Sciatic nerve (tissue), 2 donors: ENCODE measurements around the gene HOXB9. TPM values are rescaled to one million over a fixed set of nuclear protein-coding genes. Genes with fewer than 3 reads are reported as not detected.

Experiments
- ATAC-seq: fragments of 200-7000 bp; cut with Tn5 transposase; one replicate; pipeline ENCODE4 v1.9.1; 2020; ENCODE audit warnings: mild to moderate bottlenecking, moderate library complexity
- DNase-seq: peaks from one replicate; pipeline ENCODE4 v3.0.0-alpha.2; 2020; ENCODE audit warnings: low spot score
- intact Hi-C: fragments of 100-400 bp; cut with DNase I; formaldehyde crosslinking; loops from one replicate; pipeline ENCODE4 v1.14.2; 2022
- total RNA-seq: library from RNA; stranded (reverse); fragmentation: NEBNext Ultra II Directional; extraction: Animal tissue kit (Norgen Biotek cat#: 25700); gene quantifications from one replicate; pipeline ENCODE4 v1.2.1, GENCODE V29; 2021
- donor health status: DM: no; HTN: no; CAD: no.
- donor health status: DM: no; HTN: no; CAD: no.

HOXB9 gene
- total RNA-seq, 1 donor from 2014 or later = 0.18 TPM

DNA sequence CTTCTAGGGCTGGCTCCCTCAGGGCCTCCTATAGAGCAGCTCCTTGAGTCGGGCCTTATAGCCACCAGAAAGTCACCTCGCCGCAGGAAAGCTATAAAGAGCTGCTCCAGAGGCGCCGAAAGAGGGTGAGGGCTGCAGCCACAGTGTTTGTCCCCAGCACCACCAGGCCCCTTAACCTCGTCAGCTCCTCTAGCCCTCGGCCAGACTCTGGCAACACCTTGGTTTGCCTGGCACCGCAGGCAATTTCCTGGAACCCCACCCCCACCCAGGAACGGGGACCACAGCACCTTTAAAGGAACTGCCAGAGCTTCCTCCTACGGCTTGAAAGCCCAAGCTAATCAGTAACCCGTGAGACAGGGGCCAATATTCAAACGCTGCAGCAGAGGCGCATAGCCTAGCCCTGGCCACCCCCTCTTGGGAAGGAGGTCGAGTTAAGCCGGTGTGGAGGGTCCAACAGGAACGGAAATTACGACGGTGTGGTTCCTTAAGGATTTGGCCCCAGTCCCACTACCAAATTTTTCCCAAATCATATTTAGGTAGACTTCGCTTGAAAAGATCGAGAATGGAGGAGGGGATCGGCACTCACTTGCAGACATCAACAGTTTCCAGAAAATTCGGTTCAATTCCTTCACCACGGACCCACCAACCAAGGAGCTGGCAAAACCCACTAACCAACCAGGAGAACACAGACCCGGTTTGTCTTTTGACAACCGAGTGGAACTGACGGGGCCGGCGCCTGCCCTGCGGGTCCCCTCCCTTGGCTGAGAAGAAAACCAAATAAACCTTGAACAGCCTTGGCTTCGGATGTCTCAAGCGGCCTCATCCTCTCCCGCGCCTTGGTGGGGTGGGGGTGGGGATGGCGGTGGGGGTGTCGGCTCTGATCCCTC, 24.4 kb downstream of the HOXB9 start:
- DNase-seq = no peak
- intact Hi-C loops = no loop called here
- ATAC-seq = no peak

GRCh38 chr17:48601207-48601538, 25.0 kb downstream of the HOXB9 start:
- DNase-seq (no peak), ATAC-seq (no peak)
- intact Hi-C loops = no loop called here

DNA sequence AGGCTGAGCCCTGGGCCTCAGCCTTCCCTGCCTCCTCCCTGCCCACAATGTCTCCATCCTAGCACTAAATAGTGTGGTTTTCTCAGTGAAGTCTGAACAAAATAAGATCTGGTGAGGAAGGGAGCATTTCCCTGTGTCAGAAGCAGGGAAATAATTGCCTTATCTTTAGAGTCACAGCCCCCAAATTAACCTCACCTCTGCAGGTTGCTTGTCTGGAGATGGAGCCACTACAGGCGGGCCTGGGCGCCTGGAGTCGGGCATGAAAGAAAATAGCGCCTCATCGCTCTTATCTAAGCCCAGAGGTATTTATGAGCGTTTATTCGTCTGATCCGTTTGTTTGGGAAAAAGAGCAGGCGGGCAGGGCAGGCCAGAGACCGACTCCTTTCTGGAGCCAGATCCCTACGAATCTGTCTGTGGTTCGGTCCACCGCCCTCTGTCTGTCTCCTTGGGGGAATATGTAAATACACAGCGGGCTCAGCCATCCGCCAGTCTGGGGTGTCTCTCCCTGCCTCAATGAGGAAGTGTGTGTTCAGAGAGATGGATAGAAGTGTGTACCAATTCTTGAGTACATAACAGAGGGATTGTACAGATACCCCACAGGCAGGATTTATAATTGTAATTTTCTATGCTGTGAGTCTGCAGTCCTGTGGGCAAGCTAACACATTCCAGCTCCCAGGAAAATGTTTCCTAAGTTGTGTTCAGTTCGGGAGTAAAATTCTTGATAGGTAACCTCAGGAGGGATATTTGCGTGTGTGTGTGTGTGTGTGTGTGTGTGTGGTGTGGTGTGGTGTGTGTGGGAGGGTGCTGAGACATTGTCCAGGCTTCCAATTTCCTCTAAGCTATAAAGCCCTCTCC, 25.7 kb downstream of the HOXB9 start:
- no peak for ATAC-seq
- intact Hi-C loops = no loop called here
- DNase-seq = no peak

DNA sequence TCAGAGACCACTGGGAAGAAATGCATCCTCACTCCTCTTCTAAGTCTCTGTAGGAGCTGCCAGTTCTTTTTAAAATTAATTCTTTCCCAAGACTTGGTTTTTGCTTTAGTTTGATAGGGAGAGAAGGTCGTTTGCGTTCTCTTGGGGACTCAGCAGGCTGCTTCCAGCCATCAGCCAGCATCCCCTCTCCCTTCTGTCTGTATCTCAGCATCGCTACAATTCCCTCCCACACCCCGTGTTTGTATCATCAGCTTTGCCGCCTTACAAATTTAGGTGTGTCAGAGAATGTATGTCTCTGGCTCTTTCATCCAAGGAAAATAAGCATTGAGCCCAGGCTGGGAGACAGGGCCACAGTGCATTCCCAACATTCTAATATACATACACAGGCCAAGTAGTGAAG, 26.8 kb downstream of the HOXB9 start:
- intact Hi-C loops = loop anchor here (5.0 kb wide), 1 partner anchor 252 kb away; no protein-coding TSS in a partner anchor
- ATAC-seq (no peak), DNase-seq (no peak)

DNA sequence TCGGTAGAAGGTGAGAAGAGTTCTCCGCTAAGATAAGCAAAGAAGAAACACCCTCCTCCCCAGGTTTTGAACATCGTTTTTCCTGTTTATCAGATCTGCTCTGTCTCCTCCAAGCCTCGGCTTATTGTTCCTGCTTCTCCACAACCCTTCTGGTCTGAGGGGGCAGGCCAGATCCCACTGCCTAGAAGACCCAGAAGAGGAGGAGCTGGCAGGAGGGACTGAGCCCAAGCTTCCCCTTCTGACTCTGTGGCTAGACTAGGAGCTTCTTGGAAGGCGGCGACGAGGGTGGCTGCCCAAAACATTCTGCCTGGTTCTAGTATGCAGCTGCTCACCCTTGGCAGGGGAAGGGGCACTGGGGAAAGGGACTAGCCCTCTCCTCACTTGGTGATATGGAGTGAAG, 27.4 kb downstream of the HOXB9 start:
- ATAC-seq (no peak), DNase-seq (no peak)
- intact Hi-C loops = loop anchor here (5.0 kb wide), 1 partner anchor 251 kb away; no protein-coding TSS in a partner anchor

- intact Hi-C loops = loop anchor here (5.0 kb wide), 1 partner anchor 251 kb away; no protein-coding TSS in a partner anchor
- ATAC-seq (peak; percentile 46), DNase-seq (no peak)
Measured at GRCh38 chr17:48597778-48598631, 28.2 kb downstream of the HOXB9 start.

- ATAC-seq (no peak), DNase-seq (no peak)
- intact Hi-C loops = loop anchor here (5.0 kb wide), 1 partner anchor 250 kb away; no protein-coding TSS in a partner anchor
Measured at GRCh38 chr17:48597528-48597777, 28.7 kb downstream of the HOXB9 start.

DNA sequence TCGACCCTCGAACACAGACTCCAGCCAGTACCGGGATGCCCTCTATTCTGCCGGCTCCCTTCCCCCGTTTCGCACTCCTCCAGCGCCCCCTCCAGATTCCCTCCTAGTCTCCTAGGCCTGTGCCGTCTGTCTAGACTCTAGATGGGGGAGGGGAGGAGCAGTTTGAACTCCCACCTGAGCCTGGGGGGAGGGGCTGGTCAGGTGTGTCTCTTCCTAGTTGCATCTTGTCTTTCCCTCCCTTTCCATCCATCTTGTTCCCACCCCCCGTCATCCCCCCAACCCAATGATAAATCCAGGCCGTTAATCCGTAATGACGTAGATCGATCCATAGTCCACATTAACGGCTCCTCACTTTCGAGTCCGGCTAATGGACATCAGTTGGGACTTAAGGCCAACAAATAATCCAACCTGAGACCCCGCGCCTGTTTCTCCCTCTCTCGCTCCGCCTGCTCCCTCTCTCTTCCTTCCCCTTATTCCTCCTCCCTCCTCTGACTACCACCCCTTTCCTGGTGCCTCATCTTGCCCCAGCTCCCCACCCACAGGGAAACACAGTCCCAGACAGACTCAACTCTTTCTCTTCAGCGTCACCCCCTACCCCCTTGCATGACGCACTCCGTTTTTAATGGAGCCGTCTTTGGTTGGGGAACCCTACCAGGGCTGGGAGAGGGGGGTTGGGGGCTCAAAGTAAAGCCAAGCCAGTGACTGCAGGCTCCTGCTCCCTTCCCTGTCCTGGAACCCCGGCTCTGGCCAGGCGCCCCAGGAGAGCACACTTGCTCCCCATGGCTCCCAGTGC, 29.2 kb downstream of the HOXB9 start:
- ATAC-seq = no peak
- DNase-seq = no peak
- intact Hi-C loops = loop anchor here (5.0 kb wide), 1 partner anchor 250 kb away; no protein-coding TSS in a partner anchor

DNA sequence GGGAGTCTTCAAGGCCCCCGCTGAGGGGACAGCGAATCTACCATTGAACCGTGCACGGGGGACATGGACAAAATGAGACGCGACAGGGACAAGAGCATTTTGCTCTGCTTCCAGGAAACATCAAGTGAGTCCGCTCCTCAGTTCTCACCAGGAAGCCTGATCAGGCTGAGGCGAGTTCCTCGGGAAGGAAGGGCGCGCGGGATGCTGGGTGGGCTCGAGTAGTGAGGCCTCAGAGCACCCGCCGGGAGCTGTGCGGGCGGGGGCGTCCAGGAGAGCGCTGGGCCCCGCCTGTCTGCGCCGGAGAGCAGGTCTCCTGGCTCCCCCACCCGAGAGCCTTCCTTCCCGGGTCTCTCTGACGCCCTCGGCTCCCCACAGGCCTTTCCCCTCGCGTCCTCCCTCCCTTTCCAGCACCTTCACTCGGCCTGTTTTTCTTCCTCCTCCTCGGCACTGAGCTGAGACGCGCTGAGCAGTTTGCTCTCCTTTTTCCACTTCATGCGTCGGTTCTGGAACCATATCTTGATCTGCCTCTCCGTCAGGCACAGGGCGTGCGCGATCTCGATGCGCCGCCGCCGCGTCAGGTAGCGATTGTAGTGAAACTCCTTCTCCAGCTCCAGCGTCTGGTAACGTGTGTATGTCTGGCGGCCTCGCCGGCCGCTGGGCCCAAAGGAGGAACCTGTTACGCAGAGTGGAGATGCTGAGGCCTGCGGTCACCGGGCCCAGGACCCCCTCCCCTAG, 30.0 kb downstream of the HOXB9 start:
- intact Hi-C loops = loop anchor here (5.0 kb wide), 1 partner anchor 249 kb away; no protein-coding TSS in a partner anchor
- ATAC-seq = no peak
- no peak for DNase-seq

DNA sequence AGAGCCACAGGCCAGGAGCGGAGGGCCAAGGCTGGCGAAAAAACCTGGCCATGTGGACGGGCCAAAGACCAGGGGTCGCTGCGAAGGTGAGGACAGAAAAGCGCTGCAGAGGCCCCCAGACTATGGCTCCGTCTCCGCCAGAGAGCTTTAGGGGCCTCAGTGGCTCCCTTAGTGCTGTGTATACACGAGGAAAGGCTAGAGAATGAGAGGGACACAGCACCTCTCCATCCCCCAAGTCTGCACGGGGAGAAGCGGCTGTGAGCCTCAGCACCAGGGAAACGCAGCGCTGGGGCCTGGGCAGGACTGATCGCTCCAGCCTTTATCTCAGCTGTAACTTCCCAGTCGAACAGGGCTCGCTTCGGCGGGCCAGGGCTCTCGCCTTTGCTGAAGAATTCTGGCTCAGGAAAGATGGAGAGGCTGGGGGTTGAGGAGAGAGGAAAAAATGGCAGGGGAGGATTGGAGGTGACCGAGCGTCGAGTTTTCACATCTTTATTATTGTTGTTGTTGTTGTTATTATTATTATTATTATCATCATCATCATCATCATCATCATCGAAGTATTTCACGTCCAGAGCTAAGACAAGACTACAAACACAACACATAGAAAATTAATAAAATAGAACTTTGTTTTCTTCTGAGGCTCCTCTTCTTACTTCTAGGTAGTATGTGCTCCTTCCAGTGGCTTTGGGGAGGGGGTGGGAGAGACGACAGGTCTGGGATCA, 30.7 kb downstream of the HOXB9 start:
- DNase-seq (no peak), ATAC-seq (no peak)
- intact Hi-C loops = loop anchor here (5.0 kb wide), 1 partner anchor 248 kb away; no protein-coding TSS in a partner anchor

GRCh38 chr17:48594538-48595277, 31.4 kb downstream of the HOXB9 start:
- ATAC-seq (no peak), DNase-seq (no peak)
- intact Hi-C loops = loop anchor here (5.0 kb wide), 2 partner anchors 102 to 247 kb away; no protein-coding TSS in a partner anchor

- ATAC-seq (peak; percentile 76), DNase-seq (peak; percentile 89)
- intact Hi-C loops = loop anchor here (5.0 kb wide), 1 partner anchor 102 kb away; no protein-coding TSS in a partner anchor
Measured at GRCh38 chr17:48593840-48594537, 32.2 kb downstream of the HOXB9 start.

GRCh38 chr17:48593126-48593829, 32.9 kb downstream of the HOXB9 start, which contains the start of gene HOXB5:
Gene HOXB5, minus strand, starts transcription at chr17:48593779. Its CDS starts 97 bp downstream, at chr17:48593682.
- intact Hi-C loops = loop anchor here (5.0 kb wide), 1 partner anchor 101 kb away; no protein-coding TSS in a partner anchor
- DNase-seq (no peak), ATAC-seq (no peak)

DNA sequence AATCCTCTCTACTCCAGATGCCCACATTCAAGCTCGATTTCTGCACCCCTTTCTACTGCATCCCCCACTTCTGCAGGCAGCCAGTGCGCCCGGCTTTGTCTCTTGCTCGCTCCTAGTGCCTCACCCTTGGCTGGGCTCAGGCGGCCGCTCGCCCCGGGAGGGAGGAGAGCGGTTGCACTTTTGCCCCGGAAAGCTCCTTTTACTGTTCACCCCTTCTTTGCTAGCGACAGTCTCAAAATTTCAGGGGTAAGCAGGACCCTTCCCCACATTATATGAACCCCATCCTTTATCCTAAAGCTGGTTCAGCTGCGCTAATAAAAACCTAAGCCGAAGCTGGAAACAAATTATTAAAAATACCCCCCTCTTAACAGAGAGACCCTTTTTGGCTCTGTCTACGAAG, 33.6 kb downstream of the HOXB9 start:
- DNase-seq (no peak), ATAC-seq (peak; percentile 39)
- intact Hi-C loops = loop anchor here (5.0 kb wide), 1 partner anchor 100 kb away; no protein-coding TSS in a partner anchor

DNA sequence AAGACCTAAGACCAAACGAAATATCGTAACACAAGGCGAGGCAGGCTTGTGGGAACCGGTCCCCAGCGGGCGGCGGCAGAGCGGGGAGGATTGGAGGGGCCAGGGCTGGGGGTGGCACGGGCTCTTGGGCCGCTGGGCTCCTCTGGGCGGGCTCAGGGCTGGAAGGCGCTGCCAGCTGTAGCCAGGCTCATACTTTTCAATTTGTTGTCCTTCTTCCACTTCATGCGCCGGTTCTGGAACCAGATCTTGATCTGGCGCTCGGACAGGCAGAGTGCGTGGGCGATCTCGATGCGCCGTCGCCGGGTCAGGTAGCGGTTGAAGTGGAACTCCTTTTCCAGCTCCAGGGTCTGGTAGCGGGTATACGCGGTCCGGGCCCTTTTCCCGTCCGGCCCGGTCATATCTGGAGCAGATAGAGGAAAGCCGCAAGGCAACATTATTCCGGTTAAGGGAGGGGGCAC, 34.1 kb downstream of the HOXB9 start:
- DNase-seq (no peak), ATAC-seq (no peak)
- intact Hi-C loops = loop anchor here (5.0 kb wide), 1 partner anchor 100 kb away; no protein-coding TSS in a partner anchor
